K562 (cell line): ENCODE results near the gene OR2V2. TPM values are rescaled to one million over a fixed set of nuclear protein-coding genes. Genes with fewer than 3 reads are reported as not detected.

Source experiments
- KLF10 ChIP-seq: fragments of 250-450 bp; sonication (Bioruptor Pico); IDR thresholded peaks from 2 replicates; pipeline ENCODE4 v1.6.1; 2021; ENCODE audit warnings: matching md5 sums
- NCOA2 ChIP-seq, 2 experiments: fragments of 450-650 bp; IDR thresholded peaks; 2 replicates each; pipeline ENCODE4 v1.6.1; 2018; ENCODE audit warnings: mild to moderate bottlenecking in 2 of 2, moderate library complexity in 1 of 2; ENCODE audit not compliant: partially characterized antibody in 2 of 2
- POLR2H ChIP-seq: IDR thresholded peaks from 2 replicates; pipeline ENCODE4 v1.6.1; 2016; ENCODE audit warnings: missing genetic modification characterization, low read depth, mild to moderate bottlenecking, control low read depth, missing compliant biosample characterization, moderate library complexity
- SOX6 ChIP-seq: fragments of 450-650 bp; IDR thresholded peaks from 2 replicates; pipeline ENCODE4 v1.6.1; 2014; ENCODE audit warnings: mild to moderate bottlenecking
- ZNF133 ChIP-seq: fragments of 250-450 bp; sonication (Bioruptor Pico); IDR thresholded peaks from 2 replicates; pipeline ENCODE4 v1.4.0; 2020; ENCODE audit warnings: mild to moderate bottlenecking
- polyA plus RNA-seq, 8 experiments: library from polyadenylated mRNA; depleted of rRNA in 4 of 8; stranded (reverse) in 5 of 8; unstranded in 3 of 8; fragments of >200 nt; fragmentation: Nextera tagmentation in 2 of 8; fragmentation: Illumina TruSeq in 1 of 8; extraction: Ambion mirVana in 2 of 8; extraction: Trizol in 1 of 8; gene quantifications; 2 replicates each; pipeline versions ENCODE4 v1.2.1 to v1.2.3, GENCODE V29; 2011 to 2014; ENCODE audit warnings: inconsistent platforms in 1 of 8, missing spikeins in 1 of 8
- total RNA-seq, 7 experiments: library from RNA; depleted of rRNA in 6 of 7; stranded (reverse); fragments of >200 nt in 6 of 7; fragmentation: Illumina TruSeq in 2 of 7; extraction: Trizol in 2 of 7; gene quantifications; 2 replicates each; pipeline versions ENCODE4 v1.2.1 to v1.2.3, GENCODE V29; 2011 to 2021; ENCODE audit warnings: low replicate concordance in 1 of 7
- TF ChIP-seq, protein P1 (sequence below), 2 experiments: fragments of 450-650 bp; IDR thresholded peaks; 2 replicates each; pipeline ENCODE4 v1.6.1; 2018; ENCODE audit warnings: mild to moderate bottlenecking in 2 of 2, low read depth in 1 of 2; ENCODE audit not compliant: partially characterized antibody in 2 of 2
- TF ChIP-seq, protein P2 (sequence below): fragments of 250-450 bp; sonication (Bioruptor Pico); IDR thresholded peaks from 2 replicates; pipeline ENCODE4 v1.4.0; 2020; ENCODE audit warnings: mild to moderate bottlenecking, moderate library complexity, borderline replicate concordance
- TF ChIP-seq, protein P3 (sequence below): IDR thresholded peaks from 2 replicates; pipeline ENCODE4 v1.6.1; 2012; ENCODE audit warnings: low read depth, low read length, improper control_type of control experiment, borderline replicate concordance
- TF ChIP-seq, protein P4 (sequence below): fragments of 450-650 bp; IDR thresholded peaks from 2 replicates; pipeline ENCODE4 v1.6.1; 2017; ENCODE audit warnings: antibody characterized with exemption

Gene OR2V2
- total and polyA plus RNA-seq, 9 of the 15 experiments (the other 6 are each of a cell fraction or from before 2014, with no cell fraction given), result 0.01 TPM; not detected in 8

DNA sequence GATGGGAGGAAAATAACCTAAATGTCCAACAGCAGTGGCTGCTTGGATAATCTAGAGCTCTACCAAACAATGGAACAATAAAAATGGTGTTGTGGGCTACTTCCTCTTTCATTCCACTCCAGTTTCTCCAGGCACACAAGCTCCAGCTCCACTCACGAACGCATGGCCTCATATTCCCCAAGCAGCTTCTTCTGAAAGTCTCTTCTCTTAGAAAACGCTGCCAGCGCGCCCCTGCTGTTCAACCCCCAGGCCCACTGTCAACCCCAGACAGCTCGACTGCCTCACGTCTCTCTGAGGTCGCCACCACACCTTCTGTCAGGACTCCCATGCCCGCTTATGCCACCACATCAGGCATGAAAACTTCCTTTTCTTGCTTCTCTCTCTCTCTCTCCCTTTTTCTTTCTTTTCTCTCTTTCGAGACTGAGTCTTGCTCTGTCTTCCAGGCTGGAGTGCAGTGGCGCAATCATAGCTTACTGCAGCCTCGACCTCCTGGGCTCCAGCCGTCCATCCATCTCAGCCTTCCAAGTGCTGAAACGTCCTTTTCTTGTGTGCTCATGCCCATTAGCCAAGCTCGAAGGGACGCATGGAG is 16.2 kb downstream of the OR2V2 start (continued):
- TF ChIP-seq, protein P1, sequence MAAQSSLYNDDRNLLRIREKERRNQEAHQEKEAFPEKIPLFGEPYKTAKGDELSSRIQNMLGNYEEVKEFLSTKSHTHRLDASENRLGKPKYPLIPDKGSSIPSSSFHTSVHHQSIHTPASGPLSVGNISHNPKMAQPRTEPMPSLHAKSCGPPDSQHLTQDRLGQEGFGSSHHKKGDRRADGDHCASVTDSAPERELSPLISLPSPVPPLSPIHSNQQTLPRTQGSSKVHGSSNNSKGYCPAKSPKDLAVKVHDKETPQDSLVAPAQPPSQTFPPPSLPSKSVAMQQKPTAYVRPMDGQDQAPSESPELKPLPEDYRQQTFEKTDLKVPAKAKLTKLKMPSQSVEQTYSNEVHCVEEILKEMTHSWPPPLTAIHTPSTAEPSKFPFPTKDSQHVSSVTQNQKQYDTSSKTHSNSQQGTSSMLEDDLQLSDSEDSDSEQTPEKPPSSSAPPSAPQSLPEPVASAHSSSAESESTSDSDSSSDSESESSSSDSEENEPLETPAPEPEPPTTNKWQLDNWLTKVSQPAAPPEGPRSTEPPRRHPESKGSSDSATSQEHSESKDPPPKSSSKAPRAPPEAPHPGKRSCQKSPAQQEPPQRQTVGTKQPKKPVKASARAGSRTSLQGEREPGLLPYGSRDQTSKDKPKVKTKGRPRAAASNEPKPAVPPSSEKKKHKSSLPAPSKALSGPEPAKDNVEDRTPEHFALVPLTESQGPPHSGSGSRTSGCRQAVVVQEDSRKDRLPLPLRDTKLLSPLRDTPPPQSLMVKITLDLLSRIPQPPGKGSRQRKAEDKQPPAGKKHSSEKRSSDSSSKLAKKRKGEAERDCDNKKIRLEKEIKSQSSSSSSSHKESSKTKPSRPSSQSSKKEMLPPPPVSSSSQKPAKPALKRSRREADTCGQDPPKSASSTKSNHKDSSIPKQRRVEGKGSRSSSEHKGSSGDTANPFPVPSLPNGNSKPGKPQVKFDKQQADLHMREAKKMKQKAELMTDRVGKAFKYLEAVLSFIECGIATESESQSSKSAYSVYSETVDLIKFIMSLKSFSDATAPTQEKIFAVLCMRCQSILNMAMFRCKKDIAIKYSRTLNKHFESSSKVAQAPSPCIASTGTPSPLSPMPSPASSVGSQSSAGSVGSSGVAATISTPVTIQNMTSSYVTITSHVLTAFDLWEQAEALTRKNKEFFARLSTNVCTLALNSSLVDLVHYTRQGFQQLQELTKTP (IDR thresholded peaks at IDR 0.05; ENCODE audit: low read depth in 1 of 2, partially characterized antibody in 2 of 2), result peak; percentile 33 to 85
- TF ChIP-seq SOX6 (peak; percentile 60), KLF10 (CRISPR knock-in tag) (no peak), POLR2H (tag) (no peak), NCOA2 (IDR thresholded peaks at IDR 0.05; ENCODE audit: partially characterized antibody in 2 of 2) (no peak), ZNF133 (CRISPR knock-in tag) (no peak)
- TF ChIP-seq, protein P2, sequence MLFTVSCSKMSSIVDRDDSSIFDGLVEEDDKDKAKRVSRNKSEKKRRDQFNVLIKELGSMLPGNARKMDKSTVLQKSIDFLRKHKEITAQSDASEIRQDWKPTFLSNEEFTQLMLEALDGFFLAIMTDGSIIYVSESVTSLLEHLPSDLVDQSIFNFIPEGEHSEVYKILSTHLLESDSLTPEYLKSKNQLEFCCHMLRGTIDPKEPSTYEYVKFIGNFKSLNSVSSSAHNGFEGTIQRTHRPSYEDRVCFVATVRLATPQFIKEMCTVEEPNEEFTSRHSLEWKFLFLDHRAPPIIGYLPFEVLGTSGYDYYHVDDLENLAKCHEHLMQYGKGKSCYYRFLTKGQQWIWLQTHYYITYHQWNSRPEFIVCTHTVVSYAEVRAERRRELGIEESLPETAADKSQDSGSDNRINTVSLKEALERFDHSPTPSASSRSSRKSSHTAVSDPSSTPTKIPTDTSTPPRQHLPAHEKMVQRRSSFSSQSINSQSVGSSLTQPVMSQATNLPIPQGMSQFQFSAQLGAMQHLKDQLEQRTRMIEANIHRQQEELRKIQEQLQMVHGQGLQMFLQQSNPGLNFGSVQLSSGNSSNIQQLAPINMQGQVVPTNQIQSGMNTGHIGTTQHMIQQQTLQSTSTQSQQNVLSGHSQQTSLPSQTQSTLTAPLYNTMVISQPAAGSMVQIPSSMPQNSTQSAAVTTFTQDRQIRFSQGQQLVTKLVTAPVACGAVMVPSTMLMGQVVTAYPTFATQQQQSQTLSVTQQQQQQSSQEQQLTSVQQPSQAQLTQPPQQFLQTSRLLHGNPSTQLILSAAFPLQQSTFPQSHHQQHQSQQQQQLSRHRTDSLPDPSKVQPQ (CRISPR knock-in tag), result no peak
- TF ChIP-seq, protein P3, sequence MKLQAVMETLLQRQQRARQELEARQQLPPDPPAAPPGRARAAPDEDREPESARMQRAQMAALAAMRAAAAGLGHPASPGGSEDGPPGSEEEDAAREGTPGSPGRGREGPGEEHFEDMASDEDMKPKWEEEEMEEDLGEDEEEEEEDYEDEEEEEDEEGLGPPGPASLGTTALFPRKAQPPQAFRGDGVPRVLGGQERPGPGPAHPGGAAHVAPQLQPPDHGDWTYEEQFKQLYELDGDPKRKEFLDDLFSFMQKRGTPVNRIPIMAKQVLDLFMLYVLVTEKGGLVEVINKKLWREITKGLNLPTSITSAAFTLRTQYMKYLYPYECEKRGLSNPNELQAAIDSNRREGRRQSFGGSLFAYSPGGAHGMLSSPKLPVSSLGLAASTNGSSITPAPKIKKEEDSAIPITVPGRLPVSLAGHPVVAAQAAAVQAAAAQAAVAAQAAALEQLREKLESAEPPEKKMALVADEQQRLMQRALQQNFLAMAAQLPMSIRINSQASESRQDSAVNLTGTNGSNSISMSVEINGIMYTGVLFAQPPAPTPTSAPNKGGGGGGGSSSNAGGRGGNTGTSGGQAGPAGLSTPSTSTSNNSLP, result no peak
- TF ChIP-seq, protein P4, sequence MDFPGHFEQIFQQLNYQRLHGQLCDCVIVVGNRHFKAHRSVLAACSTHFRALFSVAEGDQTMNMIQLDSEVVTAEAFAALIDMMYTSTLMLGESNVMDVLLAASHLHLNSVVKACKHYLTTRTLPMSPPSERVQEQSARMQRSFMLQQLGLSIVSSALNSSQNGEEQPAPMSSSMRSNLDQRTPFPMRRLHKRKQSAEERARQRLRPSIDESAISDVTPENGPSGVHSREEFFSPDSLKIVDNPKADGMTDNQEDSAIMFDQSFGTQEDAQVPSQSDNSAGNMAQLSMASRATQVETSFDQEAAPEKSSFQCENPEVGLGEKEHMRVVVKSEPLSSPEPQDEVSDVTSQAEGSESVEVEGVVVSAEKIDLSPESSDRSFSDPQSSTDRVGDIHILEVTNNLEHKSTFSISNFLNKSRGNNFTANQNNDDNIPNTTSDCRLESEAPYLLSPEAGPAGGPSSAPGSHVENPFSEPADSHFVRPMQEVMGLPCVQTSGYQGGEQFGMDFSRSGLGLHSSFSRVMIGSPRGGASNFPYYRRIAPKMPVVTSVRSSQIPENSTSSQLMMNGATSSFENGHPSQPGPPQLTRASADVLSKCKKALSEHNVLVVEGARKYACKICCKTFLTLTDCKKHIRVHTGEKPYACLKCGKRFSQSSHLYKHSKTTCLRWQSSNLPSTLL, result no peak
